Caki2 (cell line): ENCODE data around the gene ZBTB25. TPM values are rescaled to one million over a fixed set of nuclear protein-coding genes. Genes with fewer than 3 reads are reported as not detected.
"Not testable (repeated sequence)": the region's sequence is repeated elsewhere in the genome, so short reads cannot be mapped to it uniquely, and the experiment has no call there.

Experiments
- DNase-seq: peaks from one replicate; pipeline ENCODE4 v3.0.0-alpha.2; 2015; ENCODE audit warnings: low read depth
- in situ Hi-C: cut with HindIII; loops from 2 replicates; pipeline ENCODE4 v1.10.0; 2016; ENCODE audit warnings: low sequenced_read_pairs, low pct_unique_long_range_greater_than_20kb, mixed read lengths
- total RNA-seq: library from RNA; depleted of rRNA; stranded (reverse); fragments of >200 nt; shearing (Covaris generic); gene quantifications from 2 replicates; pipeline ENCODE4 v1.2.3, GENCODE V29; 2014; ENCODE audit warnings: low replicate concordance

The ZBTB25 gene
- total RNA-seq, 1 experiment from 2014 or later = 0.74 TPM

DNA sequence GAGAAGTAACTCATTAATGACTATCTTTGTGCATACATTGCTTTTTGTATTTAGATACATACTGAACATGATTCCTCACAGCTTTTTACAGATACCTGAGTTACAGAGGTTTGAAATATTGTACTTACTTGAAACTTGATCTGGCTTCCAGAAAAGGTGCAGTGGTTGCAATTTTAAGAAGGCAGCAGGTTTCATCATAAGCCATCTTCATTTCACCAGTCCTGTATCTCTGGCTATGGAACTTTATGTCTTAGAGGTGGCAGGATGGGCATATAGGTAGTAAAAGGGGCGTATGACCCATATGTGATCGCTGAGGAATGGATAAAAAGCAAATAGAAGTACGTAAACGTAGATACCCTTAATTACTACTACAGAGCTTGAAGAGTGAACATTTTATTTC lies 14.6 kb upstream of the ZBTB25 start:
- DNase-seq = no peak
- in situ Hi-C loops = no loop called here

DNA sequence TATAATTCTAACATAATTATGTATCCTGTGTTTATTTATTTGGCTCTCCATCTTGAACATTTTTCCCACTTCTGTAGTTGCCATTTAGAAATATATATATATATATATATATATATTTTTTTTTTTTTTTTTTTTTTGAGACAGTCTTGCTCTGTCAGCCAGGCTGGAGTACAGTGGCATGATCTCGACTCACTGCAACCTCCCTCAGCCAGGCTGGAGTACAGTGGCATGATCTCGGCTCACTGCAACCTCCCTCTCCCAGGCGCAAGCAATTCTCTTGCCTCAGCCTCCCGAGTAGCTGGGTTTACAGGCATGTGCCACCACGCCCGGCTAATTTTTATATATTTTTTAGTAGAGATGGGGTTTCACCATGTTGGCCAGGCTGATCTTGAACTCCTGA lies 14.0 kb upstream of the ZBTB25 start:
- in situ Hi-C loops, DNase-seq: not testable (repeated sequence)

- in situ Hi-C loops = no loop called here
- DNase-seq = no peak
Measured at GRCh38 chr14:64516969-64517368, 13.3 kb upstream of the ZBTB25 start.

DNA sequence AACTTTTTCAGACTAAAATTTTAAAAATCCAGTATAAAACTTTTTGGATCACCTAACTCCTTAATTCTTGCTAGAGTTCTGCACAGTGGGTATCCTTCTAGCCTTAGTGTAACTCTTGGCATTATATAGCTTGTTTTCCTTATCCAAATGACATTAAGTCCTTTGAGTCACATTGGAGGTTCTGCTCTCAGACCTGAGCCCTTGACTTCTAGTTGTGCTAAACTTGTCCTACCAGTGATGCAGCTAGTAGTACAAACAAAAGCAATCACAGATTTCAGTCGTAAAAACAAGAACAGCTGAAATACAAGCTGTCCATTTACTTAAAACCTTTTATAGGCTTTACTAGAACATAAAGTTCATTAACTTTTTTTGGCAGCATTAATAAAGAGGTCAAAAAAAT lies 11.4 kb upstream of the ZBTB25 start:
- in situ Hi-C loops = no loop called here
- DNase-seq = no peak

- in situ Hi-C loops = no loop called here
- no peak for DNase-seq
Measured at GRCh38 chr14:64513271-64513670, 9.6 kb upstream of the ZBTB25 start.

DNA sequence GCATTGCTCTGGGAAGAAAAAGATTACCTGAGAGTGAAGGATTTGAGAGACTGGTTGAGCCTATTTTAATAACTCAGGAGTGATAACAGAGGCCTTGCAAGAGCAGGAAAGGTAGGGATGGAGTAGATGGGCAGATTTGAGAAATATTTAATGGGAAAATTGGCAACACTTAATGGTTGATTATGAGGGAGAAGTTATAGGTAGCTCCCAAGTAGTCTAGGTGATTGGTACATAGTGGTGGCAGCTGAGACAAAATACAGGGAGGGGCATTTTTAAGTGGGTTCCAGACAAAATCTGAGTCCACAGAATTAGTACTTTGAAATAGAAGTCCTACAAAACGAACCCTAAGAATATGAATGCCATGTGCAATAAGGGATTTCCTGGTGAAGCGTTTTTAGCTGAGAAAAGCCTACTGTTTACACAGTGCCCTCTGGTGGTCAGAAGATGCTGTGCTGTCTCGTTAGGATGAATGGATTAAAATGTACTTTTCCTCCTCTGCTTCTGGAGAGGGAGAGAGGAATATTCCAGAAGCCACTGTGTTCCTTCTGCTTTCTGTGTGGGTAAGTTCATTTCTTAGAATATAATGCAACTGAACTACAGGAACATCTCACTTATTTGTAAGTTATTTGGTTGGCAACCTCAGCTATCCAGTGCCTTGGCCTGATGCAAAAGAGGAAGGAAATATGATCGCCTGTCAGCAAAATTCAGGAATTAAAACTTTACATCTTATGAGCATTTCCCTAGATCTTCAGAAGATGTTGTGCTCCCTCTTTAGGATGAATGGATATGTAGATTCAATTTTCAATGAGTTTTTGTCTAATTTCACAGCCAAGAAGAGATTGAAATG lies 7.4 kb upstream of the ZBTB25 start:
- peak; percentile 51 for DNase-seq

DNA sequence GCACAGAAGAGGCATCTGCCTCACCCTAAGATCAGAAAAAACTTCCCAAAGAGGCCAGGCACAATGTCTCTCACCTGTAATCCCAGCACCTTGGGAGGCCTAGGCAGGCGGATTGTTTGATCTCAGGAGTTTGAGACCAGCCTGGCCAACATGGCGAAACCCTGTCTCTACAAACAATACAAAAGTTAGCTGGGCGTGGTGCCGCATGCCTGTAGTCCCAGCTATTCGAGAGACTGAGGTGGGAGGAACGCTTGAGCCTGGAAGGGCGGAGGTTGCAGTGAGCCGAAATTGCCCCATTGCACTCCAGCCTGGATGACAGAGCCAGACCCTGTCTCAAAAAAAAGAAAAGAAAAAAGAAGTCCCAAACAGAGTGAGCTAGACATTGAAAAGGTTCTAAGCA lies 5.4 kb upstream of the ZBTB25 start:
- in situ Hi-C loops = no loop called here
- DNase-seq = no peak

More for the DNA sequence above, 7.4 kb upstream of the ZBTB25 start:
- in situ Hi-C loops = no loop called here

GRCh38 chr14:64508215-64508776 lies 4.7 kb upstream of the ZBTB25 start:
- in situ Hi-C loops = no loop called here

GRCh38 chr14:64507376-64508156 lies 3.9 kb upstream of the ZBTB25 start:
- peak; percentile 33 for DNase-seq
- in situ Hi-C loops = no loop called here

More at GRCh38 chr14:64508215-64508776, 4.7 kb upstream of the ZBTB25 start:
- no peak for DNase-seq

DNA sequence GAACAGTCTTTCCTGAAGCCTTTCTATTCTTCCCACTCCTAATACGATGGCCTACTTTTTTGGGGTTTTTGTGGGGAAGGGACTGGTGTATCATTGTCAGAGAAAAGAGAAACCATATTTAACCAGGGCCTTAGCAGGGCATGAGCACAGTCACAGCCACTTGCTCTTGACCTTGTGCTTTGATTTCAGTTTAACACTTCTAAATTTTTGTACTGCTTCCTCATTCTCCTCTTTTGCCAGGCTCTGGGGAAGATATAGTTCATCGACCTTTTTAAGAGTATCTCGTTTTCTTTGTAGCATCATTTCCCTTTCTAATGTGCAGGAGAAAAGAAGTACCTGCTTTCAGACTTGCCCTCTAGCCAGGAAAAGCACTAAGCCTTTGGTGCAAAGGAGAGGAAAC lies 3.1 kb upstream of the ZBTB25 start:
- in situ Hi-C loops = no loop called here
- DNase-seq = no peak

DNA sequence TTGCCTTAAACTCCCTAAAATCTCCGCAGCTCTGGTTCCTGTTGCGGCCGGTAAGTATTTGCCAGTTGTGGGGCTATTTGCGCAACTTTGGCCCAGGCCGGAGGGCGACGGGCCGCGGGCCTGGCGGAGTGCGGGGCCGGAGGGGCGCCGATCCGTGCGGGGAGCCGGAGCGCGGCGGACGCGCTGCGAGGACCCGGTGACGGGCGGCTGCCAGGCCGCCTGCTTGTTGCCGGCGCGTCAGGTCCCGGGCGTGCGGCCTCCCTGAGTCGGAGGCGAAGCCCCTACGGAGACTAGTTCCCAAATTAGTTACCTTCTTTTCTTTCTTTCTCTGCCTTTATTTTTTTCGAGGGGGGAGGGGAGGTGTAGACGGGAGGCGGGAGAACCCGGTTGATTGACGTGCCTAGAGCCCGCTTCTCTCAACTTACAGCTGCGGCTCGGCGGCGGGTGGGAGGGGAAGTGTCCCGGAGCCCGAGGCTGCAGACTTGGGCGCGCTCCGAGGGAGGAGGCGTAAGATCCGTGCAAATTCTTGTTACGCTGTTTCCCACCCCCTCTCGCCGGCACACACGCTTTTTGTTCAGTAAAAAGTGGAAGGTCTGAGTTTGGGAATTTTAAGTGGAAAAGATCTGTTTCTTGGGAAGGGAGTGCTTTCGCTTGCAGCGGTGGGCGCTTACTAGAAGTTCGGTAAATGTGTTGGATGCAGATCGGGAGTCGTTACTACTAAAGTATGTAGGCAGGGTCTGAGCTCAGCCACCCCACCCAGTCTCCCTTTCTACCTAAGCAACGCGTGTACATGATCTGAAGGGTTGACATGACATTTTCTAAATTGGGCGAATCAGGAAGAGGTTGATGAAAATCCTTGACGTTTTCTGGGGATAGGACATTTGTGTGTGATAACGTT lies 1.5 kb upstream of the ZBTB25 start:
- in situ Hi-C loops = no loop called here
- peak; percentile 86 for DNase-seq

- peak; percentile 85 for DNase-seq
- in situ Hi-C loops = no loop called here
Measured at GRCh38 chr14:64504310-64504896, 765 bp upstream of the ZBTB25 start, which contains the start of gene ZBTB1. ZBTB1 (plus strand) TSS chr14:64504770; CDS start chr14:64521505, 16,735 bp downstream.

DNA sequence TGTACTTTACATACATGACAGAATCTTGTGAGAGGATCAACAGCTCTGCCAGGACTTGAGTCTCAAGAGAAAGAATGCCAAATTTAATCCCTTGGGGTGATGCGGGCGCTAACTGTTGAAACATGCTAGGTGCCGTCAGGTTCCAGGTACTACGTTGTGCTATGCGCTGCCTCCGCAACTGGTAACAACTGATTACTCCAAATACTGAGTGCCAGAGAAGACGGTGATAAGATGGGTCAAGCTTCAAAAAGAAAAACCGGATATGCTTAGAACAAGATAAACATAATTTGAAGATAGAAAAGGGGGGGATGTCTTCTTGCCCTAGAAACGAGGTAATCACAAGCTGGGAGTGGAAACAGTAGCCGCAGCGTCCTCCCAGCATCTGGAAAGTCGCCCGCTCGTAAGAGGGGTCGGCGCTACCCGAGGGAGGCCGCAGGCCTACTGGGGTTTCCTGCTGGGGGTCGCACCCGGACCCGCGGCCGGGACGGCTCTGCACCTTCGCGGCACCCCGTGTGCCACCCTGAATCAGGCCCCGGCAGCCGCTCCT lies 678 bp downstream of the ZBTB25 start:
- in situ Hi-C loops = no loop called here
- DNase-seq = no peak

GRCh38 chr14:64502456-64502855 lies 1.2 kb downstream of the ZBTB25 start:
- in situ Hi-C loops = no loop called here
- no peak for DNase-seq

- DNase-seq = peak; percentile 56
- in situ Hi-C loops = no loop called here
Measured at GRCh38 chr14:64501411-64502171, 2.0 kb downstream of the ZBTB25 start.

DNA sequence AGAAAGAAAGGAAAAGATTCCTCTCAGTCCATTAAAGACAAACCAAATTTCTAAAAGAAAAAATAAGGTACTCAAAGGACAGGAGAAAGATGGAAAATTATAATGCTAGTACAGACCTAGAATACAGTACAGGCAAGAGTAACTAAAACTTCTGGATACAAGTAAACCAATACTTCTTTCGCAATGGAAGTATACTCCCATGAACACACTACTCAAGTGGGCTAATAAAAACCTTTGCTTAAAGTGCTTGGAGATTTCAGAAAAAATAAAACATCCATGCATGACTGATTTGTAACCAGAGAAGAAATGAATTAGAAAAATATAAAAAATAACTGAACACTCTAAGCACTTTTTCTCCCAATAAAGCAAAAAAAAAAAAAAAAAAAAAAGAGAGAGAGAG lies 3.5 kb downstream of the ZBTB25 start:
- no peak for DNase-seq
- in situ Hi-C loops = no loop called here

- in situ Hi-C loops = no loop called here
- DNase-seq = no peak
Measured at GRCh38 chr14:64496764-64497163, 6.9 kb downstream of the ZBTB25 start.
